HepG2 (cell line): Measurements from ENCODE around the gene SHLD1. TPM values are rescaled to one million over a fixed set of nuclear protein-coding genes. Genes with fewer than 3 reads are reported as not detected.

ENCODE experiments used
- CREBL2 ChIP-seq: sonication (generic); formaldehyde crosslinking; IDR thresholded peaks from 2 replicates; pipeline ENCODE4 v1.8.1; 2023; ENCODE audit warnings: missing genetic modification reagents, mild to moderate bottlenecking, borderline replicate concordance
- FUBP1 ChIP-seq: sonication (generic); formaldehyde crosslinking; IDR thresholded peaks from 2 replicates; pipeline ENCODE4 v1.5.1; 2020; ENCODE audit warnings: missing genetic modification reagents, mild to moderate bottlenecking, borderline replicate concordance
- GTF2F1 ChIP-seq: fragments of 150-350 bp; IDR thresholded peaks from 2 replicates; pipeline ENCODE4 v1.6.1; 2014; ENCODE audit warnings: low read length
- HMGXB3 ChIP-seq: sonication (generic); formaldehyde crosslinking; IDR thresholded peaks from 2 replicates; pipeline ENCODE4 v1.4.0; 2020; ENCODE audit warnings: missing genetic modification reagents, borderline replicate concordance
- IRF2 ChIP-seq: IDR thresholded peaks from 2 replicates; pipeline ENCODE4 v1.6.1; 2018; ENCODE audit warnings: missing genetic modification reagents, missing compliant biosample characterization
- MLXIP ChIP-seq: sonication (generic); formaldehyde crosslinking; IDR thresholded peaks from 2 replicates; pipeline ENCODE4 v1.9.0; 2021; ENCODE audit warnings: missing genetic modification reagents, borderline replicate concordance
- POGZ ChIP-seq: sonication (generic); formaldehyde crosslinking; IDR thresholded peaks from 2 replicates; pipeline ENCODE4 v1.4.0; 2020; ENCODE audit warnings: mild to moderate bottlenecking, missing genetic modification reagents
- RELA ChIP-seq: sonication (generic); formaldehyde crosslinking; IDR thresholded peaks from 2 replicates; pipeline ENCODE4 v1.4.0; 2020; ENCODE audit warnings: missing genetic modification reagents
- TBX2 ChIP-seq: sonication (generic); formaldehyde crosslinking; IDR thresholded peaks from 2 replicates; pipeline ENCODE4 v1.5.0; 2020; ENCODE audit warnings: missing genetic modification reagents, mild to moderate bottlenecking, borderline replicate concordance
- TFAP4 ChIP-seq: sonication (generic); IDR thresholded peaks from 2 replicates; pipeline ENCODE4 v1.6.1; 2016; ENCODE audit warnings: low read depth, borderline replicate concordance
- THRA ChIP-seq: sonication (generic); formaldehyde crosslinking; IDR thresholded peaks from 2 replicates; pipeline ENCODE4 v1.4.0; 2020; ENCODE audit warnings: missing genetic modification reagents, borderline replicate concordance
- YY1 ChIP-seq: IDR thresholded peaks from 2 replicates; pipeline ENCODE4 v1.6.1; 2011; ENCODE audit warnings: low read length, low read depth, moderate library complexity, mild to moderate bottlenecking; ENCODE audit not compliant: insufficient read depth, insufficient replicate concordance
- ZNF136 ChIP-seq: sonication (generic); formaldehyde crosslinking; IDR thresholded peaks from 2 replicates; pipeline ENCODE4 v1.8.1; 2022; ENCODE audit warnings: low read depth, mild to moderate bottlenecking, moderate library complexity, missing genetic modification reagents
- ZNF232 ChIP-seq: sonication (generic); formaldehyde crosslinking; IDR thresholded peaks from 2 replicates; pipeline ENCODE4 v1.4.0; 2020; ENCODE audit warnings: missing genetic modification reagents, borderline replicate concordance
- ZNF263 ChIP-seq: sonication (generic); formaldehyde crosslinking; IDR thresholded peaks from 2 replicates; pipeline ENCODE4 v1.4.0; 2020; ENCODE audit warnings: missing genetic modification reagents
- ZNF34 ChIP-seq: sonication (generic); formaldehyde crosslinking; IDR thresholded peaks from 2 replicates; pipeline ENCODE4 v1.4.0; 2020; ENCODE audit warnings: mild to moderate bottlenecking, missing genetic modification reagents, borderline replicate concordance
- polyA plus RNA-seq, 8 experiments: library from polyadenylated mRNA; depleted of rRNA in 3 of 8; stranded (reverse) in 7 of 8; unstranded in 1 of 8; fragments of >200 nt; fragmentation: Illumina TruSeq in 4 of 8; extraction: Trizol in 4 of 8; gene quantifications; 2 replicates each; pipeline versions ENCODE4 v1.2.1 to v1.2.3, GENCODE V29; 2011 to 2016; ENCODE audit warnings: low read depth in 4 of 8, missing spikeins in 1 of 8, mixed read lengths in 1 of 8; ENCODE audit not compliant: insufficient read depth in 1 of 8
- total RNA-seq, 5 experiments: library from RNA; depleted of rRNA; stranded (reverse); fragments of >200 nt; fragmentation: Illumina TruSeq; extraction: Trizol; gene quantifications; 2 replicates each; pipeline ENCODE4 v1.2.3, GENCODE V29; 2016; ENCODE audit warnings: low read depth in 1 of 5

SHLD1 gene
- total and polyA plus RNA-seq, 2 of the 13 experiments (the other 11 are each of a cell fraction or from before 2014, with no cell fraction given): 8.9 to 10.0 TPM

GRCh38 chr20:5714261-5715041, 35.8 kb upstream of the SHLD1 start (continued):
- TF ChIP-seq HMGXB3 (CRISPR knock-in tag): peak; percentile 74; the same call in 1 of the 2 replicates
- no peak for TF ChIP-seq TFAP4
- no peak for TF ChIP-seq ZNF136 (CRISPR knock-in tag)
- TF ChIP-seq IRF2: peak; percentile 81
- peak; percentile 21; the same call in 1 of the 2 replicates for TF ChIP-seq ZNF263 (CRISPR knock-in tag)
- TF ChIP-seq CREBL2 (CRISPR knock-in tag): no peak
- peak; percentile 67; the same call in 1 of the 2 replicates for TF ChIP-seq POGZ
- 0 out of 2 replicates have a peak, but pooled peaks have one; percentile 84 for TF ChIP-seq FUBP1 (CRISPR knock-in tag)
- TF ChIP-seq RELA (CRISPR knock-in tag): no peak
- no peak for TF ChIP-seq YY1
- peak; percentile 82 for TF ChIP-seq TBX2 (CRISPR knock-in tag)
- no peak for TF ChIP-seq GTF2F1
- TF ChIP-seq ZNF34 (CRISPR knock-in tag): no peak
- TF ChIP-seq ZNF232 (CRISPR knock-in tag): no peak
- TF ChIP-seq MLXIP (CRISPR knock-in tag): no peak
- peak; percentile 57; the same call in 1 of the 2 replicates for TF ChIP-seq THRA (CRISPR knock-in tag)
